Thyroid gland (tissue), 4 donors: Measurements from ENCODE around the gene OR4M1. TPM values are rescaled to one million over a fixed set of nuclear protein-coding genes. Genes with fewer than 3 reads are reported as not detected.
"Not testable (repeated sequence)": the region's sequence is repeated elsewhere in the genome, so short reads cannot be mapped to it uniquely, and the experiment has no call there.

Experiments used
- DNase-seq, 2 donors: peaks; one replicate each; pipeline ENCODE4 v3.0.0-alpha.2; 2019
- H3K27ac ChIP-seq, 3 donors: fragments of 200-600 bp; sonication (generic); 1 replicate in 2 of 3; 2 replicates in 1 of 3; pipeline ENCODE4 v1.5.1; 2016 to 2019; ENCODE audit warnings: mild to moderate bottlenecking in 1 of 3, moderate library complexity in 1 of 3
- H3K27me3 ChIP-seq: fragments of 200-600 bp; sonication (generic); one replicate; pipeline ENCODE4 v1.5.1; 2019
- H3K36me3 ChIP-seq, 2 donors: fragments of 200-600 bp; sonication (generic); one replicate each; pipeline ENCODE4 v1.5.1; 2016 to 2019
- H3K4me1 ChIP-seq, 2 donors: fragments of 200-600 bp; sonication (generic); one replicate each; pipeline ENCODE4 v1.5.1; 2017 to 2019
- H3K4me3 ChIP-seq, 3 donors: fragments of 200-600 bp; sonication (generic); replicated peaks in 1 of 3; 1 replicate in 2 of 3; 2 replicates in 1 of 3; pipeline ENCODE4 v1.5.1; 2016; ENCODE audit warnings: mild to moderate bottlenecking in 1 of 3
- H3K9me3 ChIP-seq: fragments of 200-600 bp; sonication (generic); one replicate; pipeline ENCODE4 v1.5.1; 2017
- POLR2A ChIP-seq, 2 donors: fragments of 450-650 bp; IDR thresholded peaks; one replicate each; pipeline ENCODE4 v1.6.1; 2017; ENCODE audit warnings: antibody characterized with exemption in 2 of 2, mild to moderate bottlenecking in 2 of 2, moderate library complexity in 1 of 2
- WGBS, 2 donors: methylation state at CpG; one replicate each; pipeline ENCODE4 v1.1.5; 2017; 5-methylcytosine and 5-hydroxymethylcytosine counted together
- intact Hi-C: fragments of 100-400 bp; cut with DNase I; formaldehyde crosslinking; loops from one replicate; pipeline ENCODE4 v1.15.1; 2023
- total RNA-seq, 4 donors: library from RNA; depleted of rRNA; stranded (reverse); fragments of >200 nt; gene quantifications; one replicate each; pipeline ENCODE4 v1.2.3, GENCODE V29; 2016
- TF ChIP-seq, protein P1 (sequence below), 6 experiments: fragments of 200-600 bp in 3 of 6; fragments of 450-650 bp in 3 of 6; sonication (generic) in 3 of 6; IDR thresholded peaks; one replicate each; pipeline ENCODE4 v1.5.1; 2016 to 2019; ENCODE audit warnings: antibody characterized with exemption in 6 of 6, mild to moderate bottlenecking in 2 of 6, inconsistent platforms in 1 of 6, moderate library complexity in 1 of 6

The OR4M1 gene, protein sequence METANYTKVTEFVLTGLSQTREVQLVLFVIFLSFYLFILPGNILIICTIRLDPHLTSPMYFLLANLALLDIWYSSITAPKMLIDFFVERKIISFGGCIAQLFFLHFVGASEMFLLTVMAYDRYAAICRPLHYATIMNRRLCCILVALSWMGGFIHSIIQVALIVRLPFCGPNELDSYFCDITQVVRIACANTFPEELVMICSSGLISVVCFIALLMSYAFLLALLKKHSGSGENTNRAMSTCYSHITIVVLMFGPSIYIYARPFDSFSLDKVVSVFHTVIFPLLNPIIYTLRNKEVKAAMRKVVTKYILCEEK
- not detected for total RNA-seq

DNA sequence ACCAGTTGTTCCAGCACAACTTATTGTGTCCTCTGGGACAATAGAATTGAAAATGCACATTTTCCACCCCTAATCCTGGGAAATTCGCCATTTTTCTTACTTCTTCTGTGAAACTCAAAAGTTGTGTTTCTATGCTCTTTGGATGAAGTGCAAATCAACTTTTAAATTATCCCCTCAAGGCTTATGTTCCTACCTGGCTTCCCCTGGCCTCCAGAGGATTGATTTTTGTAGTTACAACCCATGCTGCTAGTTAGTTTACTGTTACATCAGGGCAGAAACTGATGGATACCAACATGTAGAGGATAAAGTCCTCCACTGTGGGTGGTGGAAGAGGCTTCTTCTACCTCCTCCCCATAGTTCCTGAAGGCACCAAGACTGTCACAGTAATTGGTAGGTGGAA is at the start of gene OR4M1:
Gene OR4M1, plus strand, starts transcription at position 301 of the 400 bp plus-strand sequence. CDS start 6,819 bp downstream, outside the sequence.
- H3K27ac ChIP-seq, H3K4me3 ChIP-seq, H3K9me3 ChIP-seq, H3K36me3 ChIP-seq, H3K4me1 ChIP-seq, H3K27me3 ChIP-seq, DNase-seq, intact Hi-C loops: not testable (repeated sequence)
- WGBS, 2 donors = 9 to 13% methylated on average over 1 of the region's 1 CpG

DNA sequence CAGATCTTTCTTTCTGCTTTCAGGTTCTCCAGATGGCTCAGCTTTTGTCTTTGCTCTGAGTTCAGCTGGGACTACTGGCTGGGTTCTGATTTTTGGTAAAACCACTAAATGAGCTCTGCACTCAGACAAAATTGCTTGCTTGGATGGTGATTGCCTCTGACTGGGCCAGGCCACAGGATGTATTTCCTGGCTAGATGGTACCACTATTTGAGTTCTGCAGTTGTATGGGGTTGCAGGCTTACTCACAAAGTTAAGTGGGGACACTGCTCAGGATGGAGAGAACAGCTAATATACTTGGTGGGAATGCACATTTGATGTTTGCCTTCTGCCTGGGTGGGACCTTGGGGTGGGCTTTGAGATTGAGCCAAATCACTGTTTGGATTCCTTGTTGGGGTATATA is 43.9 kb upstream of the OR4M1 start:
- H3K27ac ChIP-seq = no peak overlapping the region
- DNase-seq = no peak
- TF ChIP-seq POLR2A (IDR thresholded peaks at IDR 0.05) = no peak
- TF ChIP-seq, protein P1, sequence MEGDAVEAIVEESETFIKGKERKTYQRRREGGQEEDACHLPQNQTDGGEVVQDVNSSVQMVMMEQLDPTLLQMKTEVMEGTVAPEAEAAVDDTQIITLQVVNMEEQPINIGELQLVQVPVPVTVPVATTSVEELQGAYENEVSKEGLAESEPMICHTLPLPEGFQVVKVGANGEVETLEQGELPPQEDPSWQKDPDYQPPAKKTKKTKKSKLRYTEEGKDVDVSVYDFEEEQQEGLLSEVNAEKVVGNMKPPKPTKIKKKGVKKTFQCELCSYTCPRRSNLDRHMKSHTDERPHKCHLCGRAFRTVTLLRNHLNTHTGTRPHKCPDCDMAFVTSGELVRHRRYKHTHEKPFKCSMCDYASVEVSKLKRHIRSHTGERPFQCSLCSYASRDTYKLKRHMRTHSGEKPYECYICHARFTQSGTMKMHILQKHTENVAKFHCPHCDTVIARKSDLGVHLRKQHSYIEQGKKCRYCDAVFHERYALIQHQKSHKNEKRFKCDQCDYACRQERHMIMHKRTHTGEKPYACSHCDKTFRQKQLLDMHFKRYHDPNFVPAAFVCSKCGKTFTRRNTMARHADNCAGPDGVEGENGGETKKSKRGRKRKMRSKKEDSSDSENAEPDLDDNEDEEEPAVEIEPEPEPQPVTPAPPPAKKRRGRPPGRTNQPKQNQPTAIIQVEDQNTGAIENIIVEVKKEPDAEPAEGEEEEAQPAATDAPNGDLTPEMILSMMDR (IDR thresholded peaks at IDR 0.05) = no peak

DNA sequence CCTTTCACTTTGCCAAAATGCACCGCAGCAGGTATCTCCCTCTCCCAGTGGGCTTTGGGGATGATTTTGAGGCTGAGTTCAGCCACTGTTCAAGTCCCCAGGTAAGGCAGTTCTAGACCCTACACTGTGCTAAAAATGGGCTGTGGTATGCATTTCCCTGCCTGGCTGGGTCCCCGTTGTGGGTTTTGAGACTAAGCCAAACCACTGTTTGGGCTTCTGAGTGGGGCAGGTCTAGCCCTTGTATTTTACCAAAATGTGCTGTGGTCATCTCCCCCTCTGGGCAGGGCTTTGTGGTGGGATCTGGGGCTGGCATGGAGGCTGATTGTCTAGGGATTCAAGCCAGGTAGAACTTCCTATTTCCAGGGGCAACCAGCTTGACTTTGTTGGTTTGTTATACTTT is 43.5 kb upstream of the OR4M1 start:
- 43 to 75% methylated on average over 2 of the region's 2 CpGs for WGBS, 2 donors
- Histone ChIP-seq H3K4me3 (no peak overlapping the region), H3K27ac (no peak overlapping the region), H3K4me1 (no peaks in the 10 kb centered on the region), H3K27me3 (no peaks in the 10 kb centered on the region), H3K36me3 (no peaks in the 10 kb centered on the region), H3K9me3 (peaks cover 3% of the 10 kb centered on the region)
- no peak for DNase-seq
- no peak for TF ChIP-seq POLR2A (IDR thresholded peaks at IDR 0.05)
- TF ChIP-seq, protein P1 (IDR thresholded peaks at IDR 0.05) = no peak
- intact Hi-C loops = no loop called here

More for the DNA sequence above, 43.9 kb upstream of the OR4M1 start:
- H3K36me3 ChIP-seq = no peaks in the 10 kb centered on the region
- intact Hi-C loops = no loop called here
- no peaks in the 10 kb centered on the region for H3K27me3 ChIP-seq
- no peaks in the 10 kb centered on the region for H3K4me1 ChIP-seq
- no peak overlapping the region for H3K4me3 ChIP-seq
- peaks cover 3% of the 10 kb centered on the region for H3K9me3 ChIP-seq

DNA sequence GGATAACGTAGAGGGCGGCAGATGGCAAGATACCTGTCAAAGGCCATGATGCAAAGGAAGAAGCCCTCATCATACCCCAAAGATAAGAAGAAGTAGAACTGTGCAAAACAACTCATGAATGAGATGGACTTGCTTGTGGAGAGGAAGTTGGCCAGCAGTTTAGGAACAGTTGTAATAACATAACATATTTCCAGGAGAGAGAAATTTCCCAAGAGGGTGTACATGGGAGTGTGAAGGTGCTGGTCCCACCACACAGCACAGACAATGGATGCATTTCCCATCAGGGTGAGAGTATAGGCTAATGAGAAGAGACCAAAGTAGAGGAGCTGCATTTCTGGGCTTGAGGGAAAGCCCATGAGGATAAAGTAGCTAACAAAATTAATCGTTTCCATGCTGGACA is 39.4 kb upstream of the OR4M1 start:
- H3K36me3 ChIP-seq, intact Hi-C loops, H3K27ac ChIP-seq, DNase-seq, H3K27me3 ChIP-seq, H3K4me3 ChIP-seq, H3K4me1 ChIP-seq, H3K9me3 ChIP-seq: not testable (repeated sequence)
- 64 to 75% methylated on average over 3 of the region's 3 CpGs for WGBS, 2 donors

DNA sequence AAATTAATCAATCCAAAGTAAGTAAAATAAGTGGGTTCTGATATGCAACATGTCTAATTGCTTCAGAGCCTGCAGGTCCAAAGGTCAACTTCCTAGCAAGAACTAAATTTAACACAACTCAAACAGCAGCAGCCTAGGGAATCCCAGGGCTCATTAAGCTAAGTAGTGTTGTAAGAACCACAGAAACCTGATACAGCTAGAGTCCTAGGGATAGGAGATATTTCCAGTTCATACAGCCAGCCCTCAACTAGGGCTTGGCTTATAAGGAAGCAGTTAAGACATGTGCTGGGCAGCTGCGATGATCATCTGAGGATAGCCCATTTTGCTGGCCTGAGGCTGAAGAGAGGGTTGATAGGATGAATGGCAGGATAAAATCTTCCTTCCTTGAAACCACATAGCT is 30.0 kb upstream of the OR4M1 start, which contains the start of gene OR4Q3:
Gene OR4Q3, plus strand, starts transcription at position 316 of the 400 bp plus-strand sequence.
- no peaks in the 10 kb centered on the region for H3K27me3 ChIP-seq
- H3K27ac ChIP-seq = no peak within 1 kb of the TSS
- no peaks in the 10 kb centered on the region for H3K4me1 ChIP-seq
- intact Hi-C loops = no loop called here
- WGBS, 2 donors = 65 to 80% methylated on average over 1 of the region's 1 CpG
- no peak for DNase-seq
- H3K36me3 ChIP-seq = no peaks in the 10 kb centered on the region
- H3K9me3 ChIP-seq = no peaks in the 10 kb centered on the region
- no peak within 1 kb of the TSS for H3K4me3 ChIP-seq
- no peak for TF ChIP-seq POLR2A (IDR thresholded peaks at IDR 0.05)
- TF ChIP-seq, protein P1 (IDR thresholded peaks at IDR 0.05) = no peak

GRCh38 chr14:19752316-19752715 is 21.0 kb upstream of the OR4M1 start:
- intact Hi-C loops, DNase-seq, H3K4me1 ChIP-seq, H3K9me3 ChIP-seq, H3K4me3 ChIP-seq, H3K27me3 ChIP-seq, H3K36me3 ChIP-seq, H3K27ac ChIP-seq: not testable (repeated sequence)
